Hippocampal formation (tissue), 2 donors: Measurements from ENCODE around the gene CAMSAP1.

ENCODE experiments used
- DNase-seq, 2 donors: peaks; one replicate each; lab custom pipeline; 2025; lab: John Stamatoyannopoulos, UW

Gene CAMSAP1

GRCh38 chr9:135814421-135815095 is 92.8 kb downstream of the CAMSAP1 start:
- DNase-seq, result no peak

GRCh38 chr9:135813671-135814290 is 93.6 kb downstream of the CAMSAP1 start:
- DNase-seq, result no peak

- no peak for DNase-seq
Measured at GRCh38 chr9:135812961-135813360, 94.4 kb downstream of the CAMSAP1 start.

GRCh38 chr9:135811801-135812200 is 95.5 kb downstream of the CAMSAP1 start:
- DNase-seq, result peak; percentile 28 to 30

- no peak for DNase-seq
Measured at GRCh38 chr9:135810806-135811575, 96.4 kb downstream of the CAMSAP1 start.

GRCh38 chr9:135809166-135809565 is 98.2 kb downstream of the CAMSAP1 start:
- no peak for DNase-seq

- no peak for DNase-seq
Measured at GRCh38 chr9:135805422-135806022, 101.8 kb downstream of the CAMSAP1 start.

- DNase-seq, result no peak
Measured at GRCh38 chr9:135804581-135805421, 102.5 kb downstream of the CAMSAP1 start.

GRCh38 chr9:135803441-135803840 is 103.9 kb downstream of the CAMSAP1 start:
- DNase-seq, result no peak

GRCh38 chr9:135802876-135803419 is 104.4 kb downstream of the CAMSAP1 start:
- no peak for DNase-seq

- DNase-seq, result no peak
Measured at GRCh38 chr9:135801070-135801469, 106.3 kb downstream of the CAMSAP1 start.

- DNase-seq, result no peak
Measured at GRCh38 chr9:135799261-135799660, 108.1 kb downstream of the CAMSAP1 start.

GRCh38 chr9:135798263-135798585 is 109.1 kb downstream of the CAMSAP1 start:
- no peak for DNase-seq

GRCh38 chr9:135797507-135798262 is 109.7 kb downstream of the CAMSAP1 start:
- peak; percentile 3 to 28 for DNase-seq

- no peak for DNase-seq
Measured at GRCh38 chr9:135796784-135797485, 110.4 kb downstream of the CAMSAP1 start.

GRCh38 chr9:135795391-135795790 is 112.0 kb downstream of the CAMSAP1 start:
- DNase-seq, result no peak

GRCh38 chr9:135794361-135794885 is 112.9 kb downstream of the CAMSAP1 start:
- no peak for DNase-seq

GRCh38 chr9:135794057-135794335 is 113.3 kb downstream of the CAMSAP1 start:
- no peak for DNase-seq

GRCh38 chr9:135793221-135794056 is 113.9 kb downstream of the CAMSAP1 start:
- no peak for DNase-seq
